Motor neuron (in vitro differentiated cells): ENCODE measurements around the gene RPL36A. TPM values are rescaled to one million over a fixed set of nuclear protein-coding genes. Genes with fewer than 3 reads are reported as not detected.

Experiments
- ATAC-seq, 8 experiments: fragments of 200-7000 bp; cut with Tn5 transposase; replicated peaks in 6 of 8; 2 replicates each; pipeline ENCODE4 v1.8.0; 2021; ENCODE audit warnings: mild to moderate bottlenecking in 8 of 8, moderate library complexity in 8 of 8
- H3K27ac ChIP-seq, 2 donors: fragments of 250-450 bp; sonication (Bioruptor Pico); 2 replicates each; pipeline ENCODE4 v1.9.0; 2021; ENCODE audit warnings: antibody characterized with exemption in 2 of 2, mild to moderate bottlenecking in 2 of 2, moderate library complexity in 1 of 2
- H3K4me1 ChIP-seq, 2 donors: fragments of 250-450 bp; sonication (Bioruptor Pico); replicated peaks in 1 of 2; 2 replicates each; pipeline ENCODE4 v1.6.1; 2021; ENCODE audit warnings: antibody characterized with exemption in 2 of 2, mild to moderate bottlenecking in 2 of 2, moderate library complexity in 1 of 2
- H3K4me3 ChIP-seq, 5 donors: fragments of 250-450 bp; sonication (Bioruptor Pico); 2 replicates each; pipeline ENCODE4 v1.9.0; 2021; ENCODE audit warnings: antibody characterized with exemption in 5 of 5, mild to moderate bottlenecking in 5 of 5, moderate library complexity in 4 of 5
- WGBS, 10 experiments: fragments of 450-650 bp; shearing (Covaris generic); methylation state at CpG; one replicate each; pipeline ENCODE4 v1.0.0; 2022; 5-methylcytosine and 5-hydroxymethylcytosine counted together
- in situ Hi-C, 9 experiments: fragments of 400-800 bp; cut with MboI; loops; one replicate each; pipeline ENCODE4 v1.15.0; 2021; ENCODE audit warnings: low sequenced_read_pairs in 9 of 9, low pct_unique_long_range_greater_than_20kb in 2 of 9; ENCODE audit not compliant: unreplicated experiment in 9 of 9
- total RNA-seq, 8 experiments: library from RNA; unstranded; fragments of 300-600 nt; gene quantifications; 2 replicates each; pipeline versions ENCODE4 v1.2.3 to v1.2.4, GENCODE V29; 2022

The RPL36A gene
- total RNA-seq, 8 experiments from 2014 or later: 2,585 to 5,365 (median 3,457) TPM

DNA sequence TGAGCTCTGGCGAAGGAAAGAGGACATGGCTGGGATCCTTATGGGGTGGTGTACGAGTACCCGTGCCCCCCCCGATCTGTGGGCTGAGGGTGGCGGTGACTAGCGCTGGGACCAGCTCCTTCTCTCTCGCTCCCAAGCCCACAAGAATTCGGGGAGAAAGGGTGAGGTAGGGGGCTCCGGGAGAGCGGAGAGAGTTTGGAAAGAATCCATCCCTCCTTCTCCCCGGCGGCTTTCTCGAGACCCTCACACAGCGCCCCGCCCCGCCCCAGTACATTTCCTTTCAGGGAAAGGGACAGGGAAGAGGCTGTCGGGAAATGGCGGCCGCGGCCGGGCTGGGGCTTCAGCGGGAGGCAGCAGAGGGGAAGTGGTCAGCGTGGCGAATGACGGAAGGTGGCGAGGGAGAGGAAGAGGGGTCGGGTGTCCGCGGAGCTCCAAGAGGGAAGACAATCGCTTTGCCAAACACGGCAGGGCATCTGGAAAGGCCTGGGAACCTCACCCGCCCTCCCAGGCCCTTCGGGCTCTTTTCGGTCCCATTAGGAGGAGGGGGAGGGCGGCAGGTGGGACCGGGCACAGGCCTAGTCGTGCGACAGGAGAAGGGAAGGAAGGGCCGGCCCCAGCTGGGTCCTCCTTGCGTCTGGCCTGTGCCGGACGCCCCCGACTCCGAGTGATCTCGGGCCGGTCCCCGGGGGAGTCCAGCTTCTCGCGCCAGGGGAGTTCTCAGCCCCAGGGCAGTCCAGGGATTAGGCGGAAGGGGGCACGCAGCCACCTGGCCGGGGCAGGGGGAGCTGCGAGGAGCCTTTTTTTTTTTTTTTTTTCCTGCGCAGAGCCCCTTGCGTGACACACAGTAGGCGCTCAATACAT, 27.4 kb downstream of the RPL36A start:
- Histone ChIP-seq H3K27ac (peak overlapping the region; percentile 75 to 84), H3K4me1 (peaks cover 0 to 7% of the 10 kb centered on the region in 2 donors), H3K4me3 (peak overlapping the region; percentile 36 to 48 (median 44))
- in situ Hi-C loops: no loop called here
- peak; percentile 65 to 90 (median 85) for ATAC-seq
- WGBS, 10 experiments: 0 to 62% (median 34%) methylated on average over 1 to 5 of the region's 56 CpGs; no CpG with 5 or more reads in 6 of the 10 experiments

DNA sequence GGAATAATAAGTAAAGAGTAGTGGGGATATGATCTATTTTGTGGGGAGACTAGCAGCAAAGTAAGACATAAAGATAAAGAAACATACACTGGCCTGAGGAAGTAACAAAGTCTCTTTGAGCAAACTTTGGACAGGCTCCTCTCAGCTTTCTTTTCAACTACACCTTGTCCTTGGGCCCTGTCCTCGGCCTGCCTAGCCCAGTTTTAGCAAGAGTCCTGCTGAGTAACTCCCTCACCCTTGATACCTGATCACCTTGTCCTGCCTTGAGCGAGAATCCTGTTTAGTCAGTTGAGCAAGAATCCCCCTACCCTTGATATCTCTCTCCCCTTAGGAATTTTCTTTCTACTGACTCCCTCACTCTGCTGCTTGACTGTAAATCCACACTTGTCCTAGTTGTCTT, 28.7 kb downstream of the RPL36A start:
- in situ Hi-C loops: no loop called here
- Histone ChIP-seq H3K4me3 (no peak overlapping the region), H3K27ac (no peak overlapping the region), H3K4me1 (peaks cover 0 to 7% of the 10 kb centered on the region in 2 donors)
- WGBS, 10 experiments: 43 to 100% methylated on average over 1 of the region's 2 CpGs; no CpG with 5 or more reads in 8 of the 10 experiments
- ATAC-seq: no peak

DNA sequence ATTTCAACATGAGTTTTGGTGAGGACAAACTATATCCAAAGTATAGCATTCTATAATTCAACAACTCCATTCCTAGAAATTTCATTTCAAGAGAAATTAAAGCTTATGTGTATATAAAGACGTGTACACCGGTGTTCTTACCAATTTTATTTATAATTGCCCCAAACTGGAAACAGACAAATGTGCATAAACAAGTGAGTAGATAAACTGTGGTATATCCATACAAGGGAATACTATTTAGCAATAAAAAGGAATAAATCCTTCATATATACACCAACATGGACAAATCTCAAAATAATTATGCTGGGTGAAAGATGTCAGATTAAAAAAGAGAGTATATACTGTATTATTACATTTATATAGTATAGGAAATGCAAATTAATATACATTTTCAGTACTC, 37.1 kb downstream of the RPL36A start:
- 46 to 100% (median 59%) methylated on average over 2 of the region's 2 CpGs; no CpG with 5 or more reads in 7 of the 10 experiments for WGBS, 10 experiments
- in situ Hi-C loops: no loop called here
- no peak for ATAC-seq
- no peak overlapping the region for H3K27ac ChIP-seq
- no peaks in the 10 kb centered on the region for H3K4me1 ChIP-seq
- H3K4me3 ChIP-seq: no peak overlapping the region

DNA sequence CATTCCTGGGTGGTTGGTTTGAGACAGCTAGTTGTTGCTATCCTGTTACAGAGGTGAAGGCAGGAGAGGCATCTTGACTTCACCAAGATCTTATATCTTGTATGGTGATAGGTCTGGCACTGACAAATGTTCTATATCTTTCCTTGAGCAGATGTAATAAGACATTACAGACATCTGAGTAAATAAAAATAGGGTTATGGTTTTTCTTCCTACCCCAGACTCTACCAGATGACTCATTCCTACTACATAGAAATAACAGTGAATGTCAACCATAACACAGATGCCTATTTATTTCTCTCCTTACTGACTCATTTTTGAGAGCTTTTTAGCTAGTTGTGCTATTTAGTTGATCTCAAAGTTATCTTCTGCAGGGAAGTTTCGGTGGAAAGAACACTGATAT, 39.1 kb downstream of the RPL36A start:
- ATAC-seq: no peak
- Histone ChIP-seq H3K27ac (no peak overlapping the region), H3K4me3 (no peak overlapping the region), H3K4me1 (no peaks in the 10 kb centered on the region)
- in situ Hi-C loops: no loop called here
- 45 to 57% methylated on average over 1 of the region's 1 CpG; no CpG with 5 or more reads in 8 of the 10 experiments for WGBS, 10 experiments

DNA sequence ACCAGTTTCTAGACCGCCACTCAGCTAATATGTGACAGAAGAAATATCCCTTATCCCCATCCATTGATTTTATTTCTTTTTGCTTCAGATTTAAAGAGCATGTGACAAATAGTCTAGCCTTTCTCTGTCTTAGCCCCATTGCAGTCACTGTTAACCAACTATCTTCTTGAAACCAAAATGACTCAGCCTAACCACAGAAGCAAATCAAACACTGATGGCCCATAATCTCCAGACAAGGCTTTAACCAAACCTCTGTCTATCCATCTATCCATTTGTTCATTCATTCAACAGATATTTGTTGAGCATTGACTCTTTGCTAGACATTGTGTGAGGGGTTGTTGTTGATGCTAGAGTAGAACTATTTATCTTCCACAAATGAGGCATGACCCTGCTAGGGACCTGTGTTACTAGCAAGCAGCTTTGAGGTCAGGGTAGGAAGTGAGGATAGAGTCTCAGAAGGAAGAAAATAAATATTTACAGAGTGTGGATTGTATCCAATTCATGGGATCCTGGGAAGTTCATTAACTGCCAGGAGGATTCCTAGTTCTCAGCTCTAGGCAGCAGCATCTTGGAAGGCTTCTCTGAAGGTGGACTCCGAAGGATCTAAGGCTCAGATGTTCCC, 39.8 kb downstream of the RPL36A start:
- in situ Hi-C loops: no loop called here
- Histone ChIP-seq H3K4me1 (no peaks in the 10 kb centered on the region), H3K4me3 (no peak overlapping the region), H3K27ac (no peak overlapping the region)
- 29 to 100% (median 57%) methylated on average over 1 of the region's 2 CpGs; no CpG with 5 or more reads in 7 of the 10 experiments for WGBS, 10 experiments
- no peak for ATAC-seq

DNA sequence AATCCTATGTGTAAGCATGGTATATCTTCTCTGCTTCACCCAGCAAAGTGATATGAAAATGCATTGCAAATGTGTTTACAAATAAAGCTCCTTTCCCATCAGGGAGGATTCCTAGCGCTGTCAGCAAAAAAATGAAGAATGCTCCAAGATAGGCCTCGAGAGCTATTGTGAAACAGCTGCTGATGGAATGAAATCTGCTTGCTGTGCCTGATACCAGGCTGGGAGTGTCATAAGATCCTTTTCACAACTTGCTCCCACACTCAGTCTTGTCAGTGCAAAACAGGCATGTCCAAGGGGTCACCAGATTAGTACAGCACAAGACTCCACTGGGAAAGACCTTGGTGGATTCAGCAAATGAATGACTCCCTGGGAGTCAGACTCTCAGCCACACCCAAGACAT, 51.3 kb downstream of the RPL36A start:
- no peaks in the 10 kb centered on the region for H3K4me1 ChIP-seq
- 100% methylated on average over 1 of the region's 2 CpGs; no CpG with 5 or more reads in 8 of the 10 experiments for WGBS, 10 experiments
- peak in 2 of 8 experiments; percentile 75 to 91 for ATAC-seq
- H3K4me3 ChIP-seq: no peak overlapping the region
- in situ Hi-C loops: no loop called here
- H3K27ac ChIP-seq: no peak overlapping the region

Other genes starting within 250 kb of the RPL36A start
- 1 to 10 TPM in 5 of 8 experiments, under 1 TPM in 2, not detected in 1; 0.27 to 5.3 (median 1.9) TPM for gene DRP2, start 171.2 kb upstream of the RPL36A start, total RNA-seq
- gene TAF7L, start 99.7 kb upstream of the RPL36A start, total RNA-seq: 1 to 10 TPM in 1 of 8 experiments, under 1 TPM in 7; 0.07 to 1.7 (median 0.22) TPM
- gene TIMM8A, start 42.3 kb upstream of the RPL36A start, total RNA-seq: 10 to 100 TPM in 5 of 8 experiments, 1 to 10 TPM in 3; 7.2 to 30.0 (median 12.6) TPM
- 1 to 10 TPM in 4 of 8 experiments, under 1 TPM in 4; 0.16 to 1.2 (median 0.81) TPM for gene BTK, start 4.8 kb upstream of the RPL36A start, total RNA-seq
- gene GLA, start 16.9 kb downstream of the RPL36A start, total RNA-seq: 10 to 100 TPM; 15.7 to 72.8 (median 26.8) TPM
- 10 to 100 TPM; 53.6 to 97.9 (median 78.7) TPM for gene HNRNPH2, start 17.2 kb downstream of the RPL36A start, total RNA-seq
- 10 to 100 TPM in 4 of 8 experiments, 1 to 10 TPM in 4; 3.2 to 21.7 (median 9.6) TPM for gene ARMCX4, start 94.4 kb downstream of the RPL36A start, total RNA-seq
- gene ARMCX1, start 159.5 kb downstream of the RPL36A start, total RNA-seq: 10 to 100 TPM in 7 of 8 experiments, under 1 TPM in 1; 0.94 to 68.3 (median 45.7) TPM
- gene ARMCX6, start 227.0 kb downstream of the RPL36A start, total RNA-seq: 10 to 100 TPM; 42.3 to 72.7 (median 56.1) TPM
- gene ARMCX3, start 232.1 kb downstream of the RPL36A start, total RNA-seq: 100 to 1,000 TPM in 2 of 8 experiments, 10 to 100 TPM in 6; 52.4 to 135 (median 86.7) TPM